ENCODE measurements around the gene DMXL1. TPM values are rescaled to one million over a fixed set of nuclear protein-coding genes. Genes with fewer than 3 reads are reported as not detected.

The DMXL1 gene
- total and polyA plus RNA-seq, 2 experiments from 2014 or later, result 28.4 to 41.7 TPM

- no peak for ATAC-seq
- Mint-ChIP-seq H3K27ac (no peak overlapping the region), H3K36me3 (ENCODE audit: low read depth) (no peaks in the 10 kb centered on the region), H3K4me3 (no peak overlapping the region), H3K4me1 (peaks cover 27% of the 10 kb centered on the region), H3K9me3 (no peaks in the 10 kb centered on the region), H3K27me3 (ENCODE audit: insufficient read depth, low read depth, poor library complexity) (no peaks in the 10 kb centered on the region)
- no peaks in the 10 kb centered on the region for H3K36me3 ChIP-seq (ENCODE audit: insufficient read depth)
- H3K27ac ChIP-seq (ENCODE audit: low read depth), result no peak overlapping the region
- H3K4me2 ChIP-seq, result no peak overlapping the region
- H4K20me1 ChIP-seq (replicated peaks; ENCODE audit: insufficient read depth), result no peaks in the 10 kb centered on the region
- no peak overlapping the region for H3K4me3 ChIP-seq
- H3K27me3 ChIP-seq (ENCODE audit: insufficient read depth), result no peaks in the 10 kb centered on the region
- no peak for DNase-seq (ENCODE audit: low spot score)
- no peaks in the 10 kb centered on the region for H3K79me2 ChIP-seq (replicated peaks; ENCODE audit: insufficient read depth)
- no peak for TF ChIP-seq NANOG (IDR thresholded peaks at IDR 0.05; ENCODE audit: borderline replicate concordance)
- no peak for TF ChIP-seq POLR2AphosphoS5 (IDR thresholded peaks at IDR 0.05; ENCODE audit: low read depth)
- TF ChIP-seq REST (IDR thresholded peaks at IDR 0.05; ENCODE audit: unreplicated experiment), result no peak
- TF ChIP-seq ETS1 (IDR thresholded peaks at IDR 0.05), result no peak
- TF ChIP-seq JUNB (IDR thresholded peaks at IDR 0.05; ENCODE audit: unreplicated experiment), result no peak
- TF ChIP-seq ZNF114 (CRISPR knock-in tag; IDR thresholded peaks at IDR 0.05), result no peak
- no peak for TF ChIP-seq CREB1 (CRISPR knock-in tag; IDR thresholded peaks at IDR 0.05; ENCODE audit: low read depth)
- no peak for TF ChIP-seq EZH2 (IDR thresholded peaks at IDR 0.05; ENCODE audit: low read depth, unreplicated experiment)
- TF ChIP-seq ZNF462 (CRISPR knock-in tag; IDR thresholded peaks at IDR 0.05), result no peak
- TF ChIP-seq STAT1 (IDR thresholded peaks at IDR 0.05; ENCODE audit: unreplicated experiment), result no peak
- TF ChIP-seq ZNF331 (CRISPR knock-in tag; IDR thresholded peaks at IDR 0.05; ENCODE audit: low read depth), result no peak
- no peak for TF ChIP-seq EZH2phosphoT487 (IDR thresholded peaks at IDR 0.05; ENCODE audit: unreplicated experiment)
- TF ChIP-seq CTCF (conservative IDR thresholded peaks at IDR 0.05; ENCODE audit: low read depth in 2 of 2), result no peak
- H3F3A ChIP-seq (replicated peaks; ENCODE audit: low read depth), result 0 out of 2 replicates have a peak, but pooled peaks cover 3% of the 10 kb centered on the region
- no peaks in the 10 kb centered on the region for H3K9me2 ChIP-seq (ENCODE audit: insufficient read depth)
- no peak overlapping the region for H2AFZ ChIP-seq
- H3K4me1 ChIP-seq (ENCODE audit: insufficient read depth), result peaks cover 21% of the 10 kb centered on the region
These were observed 216.7 kb downstream of the DMXL1 start for GRCh38 chr5:119287547-119288111.
